IMR-90 (cell line): ENCODE measurements around the gene KIF3A. TPM values are rescaled to one million over a fixed set of nuclear protein-coding genes. Genes with fewer than 3 reads are reported as not detected.
A peak's percentile ranks its signal among the peaks of the same experiment; 100 is the strongest.

Experiments
- ATAC-seq: fragments of 200-7000 bp; cut with Tn5 transposase; 2 replicates; pipeline ENCODE4 v1.9.1; 2020; ENCODE audit warnings: low read depth, mild to moderate bottlenecking, moderate library complexity
- BruUV-seq: library from RNA; stranded (reverse); fragments of 400-500 nt; replicated peaks from 2 replicates; lab custom pipeline; 2021; lab: Mats Ljungman, UMichigan
- CTCF ChIA-PET: fragments of 300-600 bp; formaldehyde crosslinking; extraction: SDS; loops from one replicate; lab custom pipeline; 2021; ENCODE audit warnings: antibody characterized with exemption; lab: Yijun Ruan, JAX
- POLR2A ChIA-PET: fragments of 300-600 bp; sonication (Branson Sonifier 250); formaldehyde crosslinking; loops from one replicate; lab custom pipeline; 2022; ENCODE audit warnings: antibody characterized with exemption; ENCODE audit not compliant: unreplicated experiment; lab: Charles Lee
- DNase-seq: peaks from one replicate; pipeline ENCODE4 v3.0.0; 2013
- H2AFZ ChIP-seq: replicated peaks from 2 replicates; pipeline ENCODE3; 2013; ENCODE audit warnings: low read length, mild to moderate bottlenecking; ENCODE audit not compliant: poor library complexity
- H2AK5ac ChIP-seq: 2 replicates; pipeline ENCODE4 v1.6.1; 2013; ENCODE audit warnings: low read depth, low read length, inconsistent platforms
- H2AK9ac ChIP-seq: replicated peaks from 2 replicates; pipeline ENCODE3; 2013; ENCODE audit warnings: mild to moderate bottlenecking, low read depth, low read length, moderate library complexity; ENCODE audit not compliant: poor library complexity
- H2BK120ac ChIP-seq: 2 replicates; pipeline ENCODE4 v1.6.1; 2013; ENCODE audit warnings: low read depth, low read length, inconsistent platforms
- H2BK15ac ChIP-seq: 3 replicates; pipeline ENCODE4 v1.6.1; 2013; ENCODE audit warnings: low read depth, low read length, inconsistent platforms
- H2BK20ac ChIP-seq: 2 replicates; pipeline ENCODE4 v1.6.1; 2013; ENCODE audit warnings: low read depth, mild to moderate bottlenecking, inconsistent platforms, low read length, moderate library complexity
- H2BK5ac ChIP-seq: 2 replicates; pipeline ENCODE4 v1.6.1; 2013; ENCODE audit warnings: mild to moderate bottlenecking, low read depth, low read length, inconsistent platforms; ENCODE audit not compliant: poor library complexity, severe bottlenecking
- H3K14ac ChIP-seq: replicated peaks from 2 replicates; pipeline ENCODE4 v1.6.1; 2013; ENCODE audit warnings: low read depth, low read length, inconsistent platforms
- H3K18ac ChIP-seq: 2 replicates; pipeline ENCODE4 v1.6.1; 2013; ENCODE audit warnings: low read depth, low read length, control low read depth
- H3K23ac ChIP-seq: 2 replicates; pipeline ENCODE4 v1.6.1; 2013; ENCODE audit warnings: low read depth, low read length, inconsistent platforms
- H3K27ac ChIP-seq: 2 replicates; pipeline ENCODE4 v1.5.1; 2013; ENCODE audit warnings: mild to moderate bottlenecking, control low read depth, low read length; ENCODE audit not compliant: insufficient read depth
- H3K27me3 ChIP-seq: 2 replicates; pipeline ENCODE4 v1.6.1; 2013; ENCODE audit warnings: low read length; ENCODE audit not compliant: control insufficient read depth, insufficient read depth
- H3K36me3 ChIP-seq: 2 replicates; pipeline ENCODE4 v1.6.1; 2013; ENCODE audit warnings: low read length, mixed read lengths; ENCODE audit not compliant: control insufficient read depth, insufficient read depth
- H3K4ac ChIP-seq: 2 replicates; pipeline ENCODE4 v1.6.1; 2013; ENCODE audit warnings: low read depth, low read length, inconsistent platforms
- H3K4me1 ChIP-seq: 2 replicates; pipeline ENCODE4 v1.6.1; 2013; ENCODE audit warnings: low read length, mixed read lengths; ENCODE audit not compliant: control insufficient read depth, insufficient read depth
- H3K4me2 ChIP-seq: 2 replicates; pipeline ENCODE4 v1.6.1; 2013; ENCODE audit warnings: low read depth, mild to moderate bottlenecking, control low read depth, low read length, moderate library complexity
- H3K4me3 ChIP-seq: 2 replicates; pipeline ENCODE4 v1.5.1; 2013; ENCODE audit warnings: low read depth, mild to moderate bottlenecking, control low read depth, low read length, moderate library complexity; ENCODE audit not compliant: insufficient read depth
- H3K56ac ChIP-seq: 2 replicates; pipeline ENCODE4 v1.6.1; 2013; ENCODE audit warnings: low read length, inconsistent platforms; ENCODE audit not compliant: insufficient read depth; ENCODE audit errors: extremely low read depth
- H3K79me1 ChIP-seq, 2 experiments: 2 replicates each; pipeline ENCODE4 v1.6.1; 2013; ENCODE audit warnings: low read length in 2 of 2, inconsistent platforms in 1 of 2, low read depth in 1 of 2
- H3K9ac ChIP-seq: 2 replicates; pipeline ENCODE4 v1.6.1; 2013; ENCODE audit warnings: low read depth, low read length, control low read depth
- H3K9me1 ChIP-seq: 2 replicates; pipeline ENCODE4 v1.6.1; 2013; ENCODE audit warnings: low read length, inconsistent platforms; ENCODE audit not compliant: insufficient read depth
- H3K9me3 ChIP-seq: 2 replicates; pipeline ENCODE4 v1.6.1; 2013; ENCODE audit warnings: low read length; ENCODE audit not compliant: control insufficient read depth, insufficient read depth
- H4K20me1 ChIP-seq: 2 replicates; pipeline ENCODE4 v1.6.1; 2013; ENCODE audit warnings: low read length, inconsistent platforms; ENCODE audit not compliant: insufficient read depth
- H4K5ac ChIP-seq: 2 replicates; pipeline ENCODE4 v1.6.1; 2013; ENCODE audit warnings: mild to moderate bottlenecking, low read depth, low read length, control low read depth
- H4K8ac ChIP-seq, 2 experiments: 2 replicates each; pipeline ENCODE4 v1.6.1; 2013; ENCODE audit warnings: low read depth in 2 of 2, low read length in 2 of 2, control low read depth in 1 of 2, inconsistent platforms in 1 of 2
- H4K91ac ChIP-seq: 2 replicates; pipeline ENCODE4 v1.6.1; 2013; ENCODE audit warnings: low read depth, low read length, inconsistent platforms; ENCODE audit not compliant: insufficient read depth
- BHLHE40 ChIP-seq: fragments of 150-350 bp; IDR thresholded peaks from 2 replicates; pipeline ENCODE4 v1.6.1; 2016; ENCODE audit warnings: mild to moderate bottlenecking, low read depth, low read length
- CEBPB ChIP-seq: IDR thresholded peaks from 2 replicates; pipeline ENCODE4 v1.6.1; 2012; ENCODE audit warnings: low read depth, low read length, improper control_type of control experiment
- FOS ChIP-seq: fragments of 150-350 bp; IDR thresholded peaks from 2 replicates; pipeline ENCODE4 v1.6.1; 2016; ENCODE audit warnings: low read depth, low read length
- MAFK ChIP-seq: IDR thresholded peaks from 2 replicates; pipeline ENCODE4 v1.6.1; 2012; ENCODE audit warnings: low read depth, low read length, improper control_type of control experiment
- MAZ ChIP-seq: IDR thresholded peaks from 2 replicates; pipeline ENCODE4 v1.6.1; 2012; ENCODE audit warnings: low read depth, mild to moderate bottlenecking, low read length, improper control_type of control experiment, moderate library complexity, borderline replicate concordance
- RAD21 ChIP-seq: IDR thresholded peaks from 2 replicates; pipeline ENCODE4 v1.6.1; 2012; ENCODE audit warnings: low read length, improper control_type of control experiment
- WGBS, 2 experiments: methylation state at CpG; one replicate each; pipeline versions ENCODE4 v1.1.5 to v1.1.7; 2013; ENCODE audit warnings: missing lambda C conversion rate in 2 of 2; ENCODE audit not compliant: insufficient read length in 1 of 2; ENCODE audit errors: extremely low coverage in 2 of 2; 5-methylcytosine and 5-hydroxymethylcytosine counted together
- dilution Hi-C: fragments of 300-500 bp; cut with HindIII; formaldehyde crosslinking; loops from one replicate; pipeline ENCODE4 v1.14.3; 2018; ENCODE audit warnings: low sequenced_read_pairs; ENCODE audit not compliant: unreplicated experiment
- in situ Hi-C: fragments of 300-500 bp; cut with MboI; formaldehyde crosslinking; loops from 3 replicates; pipeline ENCODE4 v1.14.3; 2019; ENCODE audit warnings: low sequenced_read_pairs, inconsistent platforms, mixed read lengths
- intact Hi-C: fragments of 100-400 bp; cut with micrococcal nuclease; formaldehyde crosslinking; loops from 2 replicates; pipeline ENCODE4 v1.10.0; 2022
- polyA plus RNA-seq, 3 experiments: library from polyadenylated mRNA; depleted of rRNA; stranded (reverse); fragments of >200 nt; gene quantifications; 2 replicates each; pipeline ENCODE4 v1.2.3, GENCODE V29; 2012; ENCODE audit warnings: low replicate concordance in 1 of 3
- total RNA-seq: library from RNA; depleted of rRNA; stranded (reverse); fragments of >200 nt; gene quantifications from 2 replicates; pipeline ENCODE4 v1.2.3, GENCODE V29; 2012
- TF ChIP-seq, protein P1 (sequence below): fragments of 150-350 bp; IDR thresholded peaks from 2 replicates; pipeline ENCODE4 v1.6.1; 2017; ENCODE audit warnings: mild to moderate bottlenecking, antibody characterized with exemption, low read length, low read depth

The KIF3A gene
- total and polyA plus RNA-seq, 2 of the 4 experiments (the other 2 are of a cell fraction), result 4.3 to 4.5 TPM

DNA sequence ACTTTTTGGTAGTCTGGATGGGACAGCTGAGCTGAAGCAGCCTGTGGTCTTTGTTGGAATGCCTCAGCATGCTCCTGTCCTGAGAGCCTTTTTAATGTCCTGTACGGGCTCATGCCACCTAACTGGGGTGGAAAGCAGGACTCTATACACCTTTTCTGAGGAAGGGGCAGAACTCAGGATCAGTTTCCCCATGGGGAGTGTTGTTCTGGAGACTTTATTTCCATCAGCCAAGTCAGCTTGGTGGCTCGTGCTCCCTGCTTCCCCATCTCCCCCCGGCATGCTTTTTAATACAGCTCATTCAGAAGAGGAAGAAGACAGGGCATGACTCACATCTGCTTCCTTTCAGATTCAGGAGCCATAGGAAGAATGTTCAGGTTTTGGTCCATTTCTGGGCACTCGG is 44.8 kb upstream of the KIF3A start:
- H4K8ac ChIP-seq, result peak overlapping the region; percentile 89 to 93
- H3K23ac ChIP-seq, result peak overlapping the region; percentile 72
- no peaks in the 10 kb centered on the region for H3K36me3 ChIP-seq
- peaks cover 15% of the 10 kb centered on the region for H3K4me1 ChIP-seq
- CTCF ChIA-PET, result no interaction called here
- POLR2A ChIA-PET, result interaction anchor here (1.4 kb wide), 1 partner anchor 85 kb away, joined by 4 read pairs; the partner anchor contains the start of genes GDF9 and UQCRQ
- peak overlapping the region; percentile 85 for H2AFZ ChIP-seq
- H2AK9ac ChIP-seq, result peak overlapping the region; percentile 20
- H4K5ac ChIP-seq, result peak overlapping the region; percentile 95
- peak overlapping the region; percentile 96 for H2BK15ac ChIP-seq
- peak overlapping the region; percentile 85 for H2BK120ac ChIP-seq
- BruUV-seq, result no TSS peak
- intact Hi-C loops (no loop called here), dilution Hi-C loops (no loop called here), in situ Hi-C loops (no loop called here)
- H3K79me1 ChIP-seq, result peaks cover 0 to 10% of the 10 kb centered on the region in 2 experiments; a peak in 2 of 4 replicates
- no CpG with 5 or more reads among the region's 4 CpGs for WGBS, 2 experiments
- peak overlapping the region; percentile 74 for H3K18ac ChIP-seq
- H3K4me3 ChIP-seq, result no peak overlapping the region
- ATAC-seq (peak; percentile 60), DNase-seq (peak; percentile 74)
- peak overlapping the region; percentile 90 for H4K91ac ChIP-seq
- TF ChIP-seq CEBPB (no peak), BHLHE40 (peak; percentile 70), FOS (peak; percentile 58), RAD21 (no peak), MAZ (no peak), MAFK (no peak)
- TF ChIP-seq, protein P1, sequence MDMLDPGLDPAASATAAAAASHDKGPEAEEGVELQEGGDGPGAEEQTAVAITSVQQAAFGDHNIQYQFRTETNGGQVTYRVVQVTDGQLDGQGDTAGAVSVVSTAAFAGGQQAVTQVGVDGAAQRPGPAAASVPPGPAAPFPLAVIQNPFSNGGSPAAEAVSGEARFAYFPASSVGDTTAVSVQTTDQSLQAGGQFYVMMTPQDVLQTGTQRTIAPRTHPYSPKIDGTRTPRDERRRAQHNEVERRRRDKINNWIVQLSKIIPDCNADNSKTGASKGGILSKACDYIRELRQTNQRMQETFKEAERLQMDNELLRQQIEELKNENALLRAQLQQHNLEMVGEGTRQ, result no peak
- H3K4ac ChIP-seq, result peak overlapping the region; percentile 69
- no peaks in the 10 kb centered on the region for H3K27me3 ChIP-seq
- H3K56ac ChIP-seq, result peak overlapping the region; percentile 40; the same call in 1 of the 2 replicates
- no peaks in the 10 kb centered on the region for H4K20me1 ChIP-seq
- peak overlapping the region; percentile 54 for H2BK5ac ChIP-seq
- peak overlapping the region; percentile 73 for H2AK5ac ChIP-seq
- H3K4me2 ChIP-seq, result peak overlapping the region; percentile 40; the same call in 1 of the 2 replicates
- peaks cover 9% of the 10 kb centered on the region for H3K9me1 ChIP-seq
- no peaks in the 10 kb centered on the region for H3K9me3 ChIP-seq
- peak overlapping the region; percentile 7; the same call in 1 of the 2 replicates for H3K9ac ChIP-seq
- peak overlapping the region; percentile 62; the same call in 1 of the 2 replicates for H3K27ac ChIP-seq
- peak overlapping the region; percentile 82 for H3K14ac ChIP-seq
- peak overlapping the region; percentile 70 for H2BK20ac ChIP-seq
